Right atrium auricular region (tissue), 2 donors: ENCODE measurements around the gene FSD2. TPM values are rescaled to one million over a fixed set of nuclear protein-coding genes. Genes with fewer than 3 reads are reported as not detected.
A peak's percentile ranks its signal among the peaks of the same experiment; 100 is the strongest.

Experiments used
- DNase-seq: peaks from one replicate; pipeline ENCODE4 v3.0.0-alpha.2; 2019; ENCODE audit warnings: low spot score
- H3K27ac ChIP-seq, 2 donors: fragments of 200-600 bp; sonication (generic); 1 replicate in 1 of 2; 2 replicates in 1 of 2; pipeline ENCODE4 v1.5.1; 2016 to 2019
- H3K27me3 ChIP-seq, 2 donors: fragments of 200-600 bp; sonication (generic); one replicate each; pipeline versions ENCODE4 v1.5.1 to v1.6.0; 2017 to 2019
- H3K36me3 ChIP-seq: fragments of 200-600 bp; sonication (generic); one replicate; pipeline ENCODE4 v1.5.1; 2016
- H3K4me1 ChIP-seq, 2 donors: fragments of 200-600 bp; sonication (generic); one replicate each; pipeline versions ENCODE4 v1.5.1 to v1.6.0; 2017 to 2019
- H3K4me3 ChIP-seq, 2 donors: fragments of 200-600 bp; sonication (generic); 1 replicate in 1 of 2; 2 replicates in 1 of 2; pipeline ENCODE4 v1.5.1; 2017 to 2019; ENCODE audit warnings: mild to moderate bottlenecking in 1 of 2, moderate library complexity in 1 of 2
- H3K9me3 ChIP-seq, 2 donors: fragments of 200-600 bp; sonication (generic); one replicate each; pipeline ENCODE4 v1.5.1; 2019
- total RNA-seq, 2 donors: library from RNA; depleted of rRNA; stranded (reverse); fragments of >200 nt; gene quantifications; one replicate each; pipeline ENCODE4 v1.1.0, GENCODE V29; 2016
- TF ChIP-seq, protein P1 (sequence below), 2 donors: fragments of 200-600 bp; sonication (generic); IDR thresholded peaks; one replicate each; pipeline ENCODE4 v1.5.1; 2019; ENCODE audit warnings: antibody characterized with exemption in 2 of 2

FSD2 gene
- total RNA-seq, 2 donors from 2014 or later, result 9.0 to 58.8 TPM

- TF ChIP-seq, protein P1, sequence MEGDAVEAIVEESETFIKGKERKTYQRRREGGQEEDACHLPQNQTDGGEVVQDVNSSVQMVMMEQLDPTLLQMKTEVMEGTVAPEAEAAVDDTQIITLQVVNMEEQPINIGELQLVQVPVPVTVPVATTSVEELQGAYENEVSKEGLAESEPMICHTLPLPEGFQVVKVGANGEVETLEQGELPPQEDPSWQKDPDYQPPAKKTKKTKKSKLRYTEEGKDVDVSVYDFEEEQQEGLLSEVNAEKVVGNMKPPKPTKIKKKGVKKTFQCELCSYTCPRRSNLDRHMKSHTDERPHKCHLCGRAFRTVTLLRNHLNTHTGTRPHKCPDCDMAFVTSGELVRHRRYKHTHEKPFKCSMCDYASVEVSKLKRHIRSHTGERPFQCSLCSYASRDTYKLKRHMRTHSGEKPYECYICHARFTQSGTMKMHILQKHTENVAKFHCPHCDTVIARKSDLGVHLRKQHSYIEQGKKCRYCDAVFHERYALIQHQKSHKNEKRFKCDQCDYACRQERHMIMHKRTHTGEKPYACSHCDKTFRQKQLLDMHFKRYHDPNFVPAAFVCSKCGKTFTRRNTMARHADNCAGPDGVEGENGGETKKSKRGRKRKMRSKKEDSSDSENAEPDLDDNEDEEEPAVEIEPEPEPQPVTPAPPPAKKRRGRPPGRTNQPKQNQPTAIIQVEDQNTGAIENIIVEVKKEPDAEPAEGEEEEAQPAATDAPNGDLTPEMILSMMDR (IDR thresholded peaks at IDR 0.05), result no peak
- Histone ChIP-seq H3K4me1 (peaks cover 0 to 9% of the 10 kb centered on the region in 2 donors), H3K4me3 (no peak overlapping the region), H3K9me3 (no peaks in the 10 kb centered on the region), H3K27ac (peak overlapping the region in 1 of 2 donors; percentile 8), H3K36me3 (peaks cover 90% of the 10 kb centered on the region), H3K27me3 (no peaks in the 10 kb centered on the region)
- peak; percentile 23 for DNase-seq
Observed at GRCh38 chr15:82833362-82833682, 27.5 kb upstream of the FSD2 start.

- DNase-seq, result peak; percentile 40
- peak overlapping the region in 1 of 2 donors; percentile 8 for H3K27ac ChIP-seq
- no peaks in the 10 kb centered on the region for H3K27me3 ChIP-seq
- peaks cover 92% of the 10 kb centered on the region for H3K36me3 ChIP-seq
- H3K9me3 ChIP-seq, result no peaks in the 10 kb centered on the region
- peaks cover 0 to 9% of the 10 kb centered on the region in 2 donors for H3K4me1 ChIP-seq
- no peak overlapping the region for H3K4me3 ChIP-seq
- TF ChIP-seq, protein P1 (IDR thresholded peaks at IDR 0.05), result no peak
Observed at GRCh38 chr15:82832601-82833361, 26.9 kb upstream of the FSD2 start.

DNA sequence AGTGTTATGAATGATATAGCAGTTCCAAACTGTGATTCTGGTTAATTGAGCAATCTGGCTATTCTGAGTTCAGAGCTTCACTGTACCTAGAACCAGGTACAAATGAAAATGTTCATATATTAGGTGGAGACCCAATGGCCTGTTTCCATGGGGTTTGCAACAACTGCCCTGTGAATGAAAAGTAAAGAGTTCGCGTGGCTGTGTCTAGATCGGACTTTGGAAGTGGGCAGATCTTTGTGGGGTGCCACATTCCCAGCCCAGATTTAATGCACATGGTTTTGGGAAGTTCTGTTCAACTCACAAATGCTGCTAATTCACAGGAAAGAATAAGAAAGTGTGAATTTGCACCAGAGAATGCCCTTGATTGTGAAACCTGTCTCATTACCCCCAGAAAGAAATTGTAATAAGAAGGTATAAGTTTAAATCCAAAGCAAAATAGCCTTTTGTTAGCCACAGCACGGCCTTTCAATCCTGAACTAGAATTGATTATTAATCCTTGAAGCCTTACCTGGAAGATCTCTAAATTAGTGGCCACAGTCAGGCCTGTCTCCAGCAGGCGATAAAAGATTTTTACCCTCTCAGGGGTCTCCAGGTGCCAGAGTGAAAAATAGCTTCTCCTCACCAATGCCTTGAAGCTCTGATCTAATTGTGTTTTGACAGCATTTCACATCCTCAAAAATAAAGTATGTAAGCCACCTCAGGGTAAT is 26.2 kb upstream of the FSD2 start:
- Histone ChIP-seq H3K27me3 (no peaks in the 10 kb centered on the region), H3K9me3 (no peaks in the 10 kb centered on the region), H3K27ac (no peak overlapping the region), H3K4me3 (no peak overlapping the region), H3K4me1 (peaks cover 0 to 9% of the 10 kb centered on the region in 2 donors), H3K36me3 (peaks cover 92% of the 10 kb centered on the region)
- TF ChIP-seq, protein P1 (IDR thresholded peaks at IDR 0.05), result no peak
- DNase-seq, result no peak

DNA sequence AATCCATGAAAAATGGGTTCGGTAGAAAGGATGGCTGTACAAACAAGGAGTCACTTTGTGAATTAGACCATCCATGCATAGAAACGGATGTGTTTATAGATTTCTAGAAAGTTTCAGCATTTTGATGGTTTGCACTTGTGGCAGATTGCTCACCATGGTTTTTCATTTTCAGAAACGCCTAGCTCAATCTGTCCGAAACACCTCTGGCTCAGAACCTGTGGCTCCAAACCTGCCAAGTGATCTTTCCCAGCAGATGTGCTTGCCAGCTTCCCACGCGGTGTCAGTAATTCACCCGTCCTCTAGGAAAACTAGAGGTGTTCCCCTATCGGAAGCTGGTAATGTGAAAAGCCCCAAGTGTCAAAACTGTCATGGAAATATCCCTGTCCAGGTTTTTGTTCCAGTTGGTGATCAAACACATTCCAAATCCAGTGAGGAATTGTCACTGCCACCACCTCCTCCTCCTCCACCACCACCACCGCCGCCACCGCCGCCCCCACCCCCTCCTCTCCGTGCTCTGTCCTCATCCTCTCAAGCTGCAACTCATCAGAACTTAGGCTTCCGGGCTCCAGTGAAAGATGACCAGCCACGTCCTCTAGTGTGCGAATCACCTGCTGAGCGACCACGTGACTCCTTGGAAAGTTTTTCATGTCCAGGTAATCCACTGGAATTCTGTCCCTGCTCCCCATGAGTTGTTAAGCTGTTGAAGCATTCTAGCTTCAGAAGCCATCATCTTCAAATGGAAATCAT is 24.7 kb upstream of the FSD2 start:
- Histone ChIP-seq H3K36me3 (peaks cover 87% of the 10 kb centered on the region), H3K27me3 (no peaks in the 10 kb centered on the region)

GRCh38 chr15:82829234-82829633 is 23.4 kb upstream of the FSD2 start:
- TF ChIP-seq, protein P1 (IDR thresholded peaks at IDR 0.05), result no peak
- H3K9me3 ChIP-seq, result no peaks in the 10 kb centered on the region
- DNase-seq, result no peak
- H3K27ac ChIP-seq, result no peak overlapping the region
- H3K27me3 ChIP-seq, result no peaks in the 10 kb centered on the region
- H3K36me3 ChIP-seq, result peaks cover 87% of the 10 kb centered on the region
- no peak overlapping the region for H3K4me3 ChIP-seq
- H3K4me1 ChIP-seq, result peaks cover 0 to 9% of the 10 kb centered on the region in 2 donors

More for the DNA sequence above, 24.7 kb upstream of the FSD2 start:
- Histone ChIP-seq H3K4me3 (no peak overlapping the region), H3K9me3 (no peaks in the 10 kb centered on the region), H3K27ac (no peak overlapping the region), H3K4me1 (peaks cover 0 to 9% of the 10 kb centered on the region in 2 donors)
- no peak for DNase-seq
- TF ChIP-seq, protein P1 (IDR thresholded peaks at IDR 0.05), result no peak
